CD1c-positive myeloid dendritic cell (primary cell): ENCODE results near the gene IL18R1.
A peak's percentile ranks its signal among the peaks of the same experiment; 100 is the strongest.

Source experiments
- DNase-seq: peaks from one replicate; pipeline ENCODE4 v3.0.0-alpha.2; 2016; ENCODE audit errors: extremely low spot score

Gene IL18R1

GRCh38 chr2:102391565-102391964 is 36.0 kb downstream of the IL18R1 start:
- DNase-seq, result peak; percentile 34

GRCh38 chr2:102392096-102392495 is 36.5 kb downstream of the IL18R1 start:
- DNase-seq, result no peak

- DNase-seq, result no peak
Observed at GRCh38 chr2:102392942-102393341, 37.3 kb downstream of the IL18R1 start.

GRCh38 chr2:102396012-102396411 is 40.4 kb downstream of the IL18R1 start:
- no peak for DNase-seq

- DNase-seq, result no peak
Observed at GRCh38 chr2:102397209-102397608, 41.6 kb downstream of the IL18R1 start.

GRCh38 chr2:102399499-102400141 is 44.0 kb downstream of the IL18R1 start:
- DNase-seq, result no peak

- no peak for DNase-seq
Observed at GRCh38 chr2:102401456-102401855, 45.9 kb downstream of the IL18R1 start.

GRCh38 chr2:102401865-102402264 is 46.3 kb downstream of the IL18R1 start:
- DNase-seq, result no peak

- no peak for DNase-seq
Observed at GRCh38 chr2:102410952-102411351, 55.4 kb downstream of the IL18R1 start.

GRCh38 chr2:102412199-102412598 is 56.6 kb downstream of the IL18R1 start:
- no peak for DNase-seq

GRCh38 chr2:102417946-102418345 is 62.4 kb downstream of the IL18R1 start:
- no peak for DNase-seq

- DNase-seq, result peak; percentile 47
Observed at GRCh38 chr2:102418421-102418961, 62.9 kb downstream of the IL18R1 start.

- no peak for DNase-seq
Observed at GRCh38 chr2:102420290-102420689, 64.7 kb downstream of the IL18R1 start.

GRCh38 chr2:102421890-102422759 is 66.5 kb downstream of the IL18R1 start:
- no peak for DNase-seq

GRCh38 chr2:102422910-102423309 is 67.3 kb downstream of the IL18R1 start, which contains the start of gene IL18RAP:
Gene IL18RAP (plus strand): TSS chr2:102423160. CDS start chr2:102423278, 118 bp downstream.
- peak; percentile 12 for DNase-seq

- DNase-seq, result no peak
Observed at GRCh38 chr2:102423368-102423767, 67.8 kb downstream of the IL18R1 start.

GRCh38 chr2:102424754-102425153 is 69.2 kb downstream of the IL18R1 start:
- peak; percentile 29 for DNase-seq

- DNase-seq, result no peak
Observed at GRCh38 chr2:102425441-102426132, 70.0 kb downstream of the IL18R1 start.

- DNase-seq, result no peak
Observed at GRCh38 chr2:102427249-102427648, 71.7 kb downstream of the IL18R1 start.

- no peak for DNase-seq
Observed at GRCh38 chr2:102428573-102428972, 73.0 kb downstream of the IL18R1 start.

- DNase-seq, result no peak
Observed at GRCh38 chr2:102432386-102432785, 76.8 kb downstream of the IL18R1 start.

GRCh38 chr2:102433973-102434654 is 78.5 kb downstream of the IL18R1 start:
- DNase-seq, result no peak
